ENCODE results near the gene UNC13C.

Gene UNC13C

DNA sequence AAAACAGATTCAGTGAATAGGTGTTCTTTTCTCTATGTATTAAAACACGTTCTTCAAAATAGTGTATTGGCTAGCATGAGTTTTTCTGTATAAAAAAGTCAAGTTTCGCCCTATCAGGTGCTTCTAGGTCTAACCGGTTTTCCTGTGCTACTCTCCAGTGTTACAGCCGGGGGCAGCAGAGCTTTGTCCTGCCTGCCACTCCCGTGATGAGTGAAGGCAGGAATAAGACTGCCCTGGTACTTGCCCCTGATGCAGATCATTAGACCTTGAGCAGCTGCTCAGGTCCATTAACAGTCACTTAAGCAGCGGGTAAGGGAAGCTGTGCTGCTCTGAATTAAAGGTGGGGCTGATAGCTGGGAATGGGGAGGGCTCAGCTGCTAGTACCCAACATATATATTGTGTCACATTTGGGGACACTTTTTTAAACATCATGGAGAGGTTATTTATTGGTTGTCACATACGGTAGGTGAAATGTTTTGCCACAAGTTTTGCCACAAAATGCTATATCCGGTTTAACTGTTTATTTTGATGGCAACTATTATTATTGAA lies 1.3 kb upstream of the UNC13C start:
- no peaks in the 10 kb centered on the region for H3K4me1 ChIP-seq
- peaks cover 0 to 14% (median 0%) of the 10 kb centered on the region in 11 experiments; a peak in 5 of 22 replicates for H3K9me3 ChIP-seq (replicated peaks in 1 of 11)
- TF ChIP-seq Cebpa-rat (IDR thresholded peaks at IDR 0.05) = no peak
- no peak overlapping the region for H3K4me2 ChIP-seq
- peaks cover 0 to 4% (median 0%) of the 10 kb centered on the region in 11 experiments; a peak in 4 of 22 replicates for H3K27me3 ChIP-seq
- H3K9ac ChIP-seq = no peak overlapping the region
- no peak overlapping the region for H3K4me3 ChIP-seq
- H3K36me3 ChIP-seq = no peaks in the 10 kb centered on the region
- H4K20me1 ChIP-seq = no peaks in the 10 kb centered on the region
- no peak overlapping the region for H3K27ac ChIP-seq

DNA sequence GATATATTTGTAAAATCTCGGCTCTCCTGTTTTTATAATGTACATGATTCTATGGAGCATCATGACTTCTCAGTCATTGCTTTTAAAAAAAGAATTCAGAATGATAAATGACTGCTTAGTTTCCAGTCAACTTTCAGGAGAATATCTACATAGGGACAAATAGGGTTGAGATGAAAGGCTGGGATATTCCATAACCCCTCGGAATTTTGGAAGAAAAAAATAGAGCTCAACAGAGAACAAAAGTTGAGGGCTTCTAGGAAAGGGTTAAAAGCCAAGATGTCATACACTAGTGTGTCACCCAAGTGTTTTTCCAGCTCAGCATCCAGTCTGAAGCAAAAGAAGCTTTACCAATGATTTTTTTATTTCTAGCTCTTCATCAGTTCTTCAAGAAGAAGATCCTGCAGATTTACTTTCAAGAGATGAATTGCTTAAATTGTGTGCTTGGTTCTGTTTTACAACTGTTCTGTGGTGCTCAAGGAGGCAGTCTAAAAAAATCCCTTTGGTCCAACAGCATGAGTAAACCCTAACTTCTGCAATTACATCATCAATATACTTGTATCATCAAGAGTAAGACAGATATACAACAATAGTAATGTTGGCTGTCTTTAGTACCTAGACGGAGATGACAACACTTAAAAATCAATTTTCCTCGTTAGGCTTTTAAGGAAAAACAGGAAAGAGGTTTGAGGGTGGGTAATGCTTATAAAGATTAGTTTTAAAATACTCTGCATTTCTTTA lies 979 bp downstream of the UNC13C start:
- H3K27ac ChIP-seq = no peak overlapping the region
- H3K27me3 ChIP-seq = peaks cover 0 to 4% (median 0%) of the 10 kb centered on the region in 11 experiments; a peak in 4 of 22 replicates

DNA sequence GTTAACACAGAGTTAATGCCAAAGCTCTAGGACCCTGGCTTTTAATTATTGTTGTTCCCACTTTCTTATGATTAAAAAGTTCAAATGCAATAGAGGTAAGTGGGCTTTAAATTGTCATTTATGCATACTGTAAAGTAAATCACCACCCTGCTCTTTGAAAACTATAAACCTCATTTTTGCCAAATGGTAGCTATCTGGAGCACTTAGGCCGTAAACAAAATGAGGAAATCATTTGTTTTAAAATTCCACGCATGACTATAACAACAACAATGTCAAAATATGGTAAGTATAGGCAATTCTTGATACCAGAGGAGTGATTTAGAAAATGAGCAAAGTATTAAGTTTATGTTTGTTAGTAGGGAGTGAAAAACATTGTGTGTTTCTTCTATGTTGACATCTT lies 1.8 kb downstream of the UNC13C start:
- Histone ChIP-seq H3K9ac (no peak overlapping the region), H3K4me2 (no peak overlapping the region), H3K36me3 (no peaks in the 10 kb centered on the region), H3K4me1 (no peaks in the 10 kb centered on the region), H3K27me3 (peaks cover 0 to 4% (median 0%) of the 10 kb centered on the region in 11 experiments; a peak in 4 of 22 replicates), H3K4me3 (no peak overlapping the region), H3K9me3 (replicated peaks in 1 of 11) (peaks cover 0 to 4% (median 0%) of the 10 kb centered on the region in 11 experiments; a peak in 3 of 22 replicates), H3K27ac (no peak overlapping the region), H4K20me1 (no peaks in the 10 kb centered on the region)
- no peak for TF ChIP-seq Cebpa-rat (IDR thresholded peaks at IDR 0.05)

More for the DNA sequence above, 979 bp downstream of the UNC13C start:
- H3K4me3 ChIP-seq = no peak overlapping the region
- H3K9me3 ChIP-seq (replicated peaks in 1 of 11) = peaks cover 0 to 12% (median 0%) of the 10 kb centered on the region in 11 experiments; a peak in 5 of 22 replicates
- no peaks in the 10 kb centered on the region for H4K20me1 ChIP-seq
- H3K9ac ChIP-seq = no peak overlapping the region
- no peak for TF ChIP-seq Cebpa-rat (IDR thresholded peaks at IDR 0.05)
- no peaks in the 10 kb centered on the region for H3K4me1 ChIP-seq
- no peaks in the 10 kb centered on the region for H3K36me3 ChIP-seq
- H3K4me2 ChIP-seq = no peak overlapping the region

DNA sequence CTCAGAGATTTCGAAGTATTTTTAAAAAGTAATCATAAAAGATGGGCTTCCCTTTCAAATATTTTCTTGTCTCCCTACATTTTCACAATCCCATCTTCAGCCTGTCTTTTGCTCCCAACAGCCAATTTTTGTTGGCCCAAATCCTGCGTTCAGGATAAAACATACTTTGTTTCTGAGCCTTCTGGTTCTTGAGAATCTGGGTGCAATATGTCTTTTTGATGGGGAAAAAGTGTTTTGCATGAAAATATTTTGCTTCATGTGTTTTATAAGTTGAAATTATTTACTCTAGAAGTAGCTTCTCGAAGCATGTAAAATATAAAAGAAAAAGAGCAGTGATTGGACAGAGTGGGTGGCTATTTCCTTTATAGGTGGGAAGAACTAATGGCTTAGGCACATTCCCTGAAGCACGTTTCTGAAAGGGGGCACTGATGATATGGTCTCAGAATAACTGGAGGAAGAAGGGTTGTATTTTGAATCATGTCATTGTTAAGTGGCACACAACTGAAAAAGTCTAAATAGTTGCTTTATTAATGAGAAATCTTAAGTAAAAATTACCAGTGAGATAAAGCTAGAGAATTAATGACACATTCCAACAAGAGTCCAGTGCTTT lies 3.9 kb downstream of the UNC13C start:
- TF ChIP-seq Cebpa-rat (IDR thresholded peaks at IDR 0.05) = no peak
- H3K4me1 ChIP-seq = no peaks in the 10 kb centered on the region

DNA sequence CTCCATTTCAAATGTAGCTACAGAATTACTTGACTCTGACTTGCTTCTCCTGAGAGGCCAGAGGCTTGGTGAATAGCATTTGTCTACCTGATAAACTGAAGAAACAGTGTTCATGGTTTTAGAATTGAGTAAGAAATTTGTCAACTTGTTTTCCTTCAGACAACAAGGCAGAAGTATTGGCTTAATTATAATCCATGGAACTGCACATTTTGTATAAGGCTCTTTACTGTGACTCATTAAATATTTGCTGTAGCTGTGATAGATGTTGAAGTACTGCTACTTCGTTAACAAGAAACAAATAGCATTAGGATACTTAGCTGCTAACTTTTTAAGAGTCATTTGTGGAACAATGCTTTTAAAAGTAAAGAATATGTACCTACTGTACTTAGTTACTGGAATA lies 4.6 kb downstream of the UNC13C start:
- Histone ChIP-seq H3K36me3 (no peaks in the 10 kb centered on the region), H3K27me3 (peaks cover 0 to 4% (median 0%) of the 10 kb centered on the region in 11 experiments; a peak in 4 of 22 replicates), H3K4me1 (no peaks in the 10 kb centered on the region), H4K20me1 (no peaks in the 10 kb centered on the region), H3K9me3 (replicated peaks in 1 of 11) (no peaks in the 10 kb centered on the region), H3K27ac (no peak overlapping the region), H3K4me2 (no peak overlapping the region), H3K4me3 (no peak overlapping the region), H3K9ac (no peak overlapping the region)
- no peak for TF ChIP-seq Cebpa-rat (IDR thresholded peaks at IDR 0.05)

More for the DNA sequence above, 3.9 kb downstream of the UNC13C start:
- Histone ChIP-seq H3K36me3 (no peaks in the 10 kb centered on the region), H3K9ac (no peak overlapping the region), H3K4me3 (no peak overlapping the region), H3K27me3 (peaks cover 0 to 4% (median 0%) of the 10 kb centered on the region in 11 experiments; a peak in 4 of 22 replicates), H3K9me3 (replicated peaks in 1 of 11) (no peaks in the 10 kb centered on the region), H3K27ac (no peak overlapping the region), H4K20me1 (no peaks in the 10 kb centered on the region), H3K4me2 (no peak overlapping the region)

DNA sequence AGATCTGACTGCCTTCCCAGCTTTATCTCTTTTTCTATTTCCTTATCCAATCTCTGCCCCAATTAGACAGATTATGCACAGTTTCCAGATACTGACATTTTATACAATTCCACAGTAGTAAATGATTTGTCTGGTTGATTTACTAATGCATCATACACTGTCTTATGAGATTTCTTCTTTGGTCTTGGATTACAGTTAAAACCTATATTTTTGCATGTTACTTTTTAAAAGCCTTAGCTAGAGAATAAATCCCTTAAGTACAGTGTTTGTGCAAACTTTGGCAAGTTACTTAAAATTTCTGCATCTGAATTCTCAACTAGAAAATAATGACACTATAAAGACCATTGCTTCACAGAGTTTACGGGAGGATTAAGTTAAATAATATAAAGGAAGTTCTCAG lies 6.0 kb downstream of the UNC13C start:
- Histone ChIP-seq H3K27me3 (no peaks in the 10 kb centered on the region; a peak in 1 of 22 replicates), H3K4me2 (no peak overlapping the region), H3K4me3 (no peak overlapping the region), H3K9ac (no peak overlapping the region), H4K20me1 (no peaks in the 10 kb centered on the region), H3K36me3 (no peaks in the 10 kb centered on the region), H3K9me3 (replicated peaks in 1 of 11) (no peaks in the 10 kb centered on the region), H3K4me1 (no peaks in the 10 kb centered on the region), H3K27ac (no peak overlapping the region)
- TF ChIP-seq Cebpa-rat (IDR thresholded peaks at IDR 0.05) = no peak

DNA sequence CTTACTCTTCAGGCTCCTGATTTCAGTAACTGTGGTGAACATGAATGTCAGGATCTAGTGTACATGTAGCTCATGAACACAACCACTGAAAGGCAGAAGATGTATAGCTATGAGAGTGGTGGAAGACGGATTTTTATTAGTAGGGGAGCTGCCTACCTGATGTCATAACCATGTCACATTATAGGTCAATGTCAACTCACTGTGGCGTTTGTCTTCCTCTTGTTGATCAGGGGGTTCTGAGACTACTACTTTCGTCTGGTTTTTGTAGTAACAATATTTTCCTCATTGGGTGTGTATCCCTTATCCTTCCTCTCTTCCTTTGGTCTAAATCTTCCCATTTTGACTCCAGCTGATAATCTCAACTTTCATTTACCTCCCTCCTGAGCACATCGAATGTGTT lies 7.3 kb downstream of the UNC13C start:
- Histone ChIP-seq H4K20me1 (no peaks in the 10 kb centered on the region), H3K4me1 (no peaks in the 10 kb centered on the region)
- no peak for TF ChIP-seq Cebpa-rat (IDR thresholded peaks at IDR 0.05)

DNA sequence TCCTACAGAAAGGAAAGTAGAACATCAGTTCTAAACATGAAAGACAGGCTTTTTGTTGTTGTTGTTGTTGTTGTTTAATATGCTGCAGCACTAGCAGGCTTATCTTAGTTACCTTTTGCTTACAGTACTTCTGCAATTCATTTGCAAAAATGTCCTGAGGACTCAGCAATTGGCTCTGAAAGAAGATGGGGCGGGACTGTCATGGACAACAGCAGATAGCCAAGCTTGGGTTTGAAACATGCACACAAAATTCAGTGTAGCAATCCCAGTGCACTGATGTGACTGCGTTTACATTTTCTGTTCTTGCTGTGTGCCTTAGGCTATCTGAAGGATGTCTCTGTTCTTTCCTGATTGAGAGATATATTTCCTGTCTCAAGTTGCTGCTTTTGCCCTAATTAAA lies 9.2 kb downstream of the UNC13C start:
- peaks cover 0 to 3% (median 0%) of the 10 kb centered on the region in 11 experiments; a peak in 1 of 22 replicates for H3K9me3 ChIP-seq (replicated peaks in 1 of 11)
- H3K27me3 ChIP-seq = no peaks in the 10 kb centered on the region
- H3K4me1 ChIP-seq = no peaks in the 10 kb centered on the region
- no peak overlapping the region for H3K4me3 ChIP-seq
- TF ChIP-seq Cebpa-rat (IDR thresholded peaks at IDR 0.05) = no peak
- H3K4me2 ChIP-seq = no peak overlapping the region
- no peak overlapping the region for H3K9ac ChIP-seq
- no peaks in the 10 kb centered on the region for H3K36me3 ChIP-seq
- no peak overlapping the region for H3K27ac ChIP-seq
- no peaks in the 10 kb centered on the region for H4K20me1 ChIP-seq

More for the DNA sequence above, 7.3 kb downstream of the UNC13C start:
- no peaks in the 10 kb centered on the region for H3K36me3 ChIP-seq
- H3K9me3 ChIP-seq (replicated peaks in 1 of 11) = no peaks in the 10 kb centered on the region
- H3K27ac ChIP-seq = no peak overlapping the region
- H3K4me3 ChIP-seq = no peak overlapping the region
- H3K9ac ChIP-seq = no peak overlapping the region
- no peaks in the 10 kb centered on the region for H3K27me3 ChIP-seq
- H3K4me2 ChIP-seq = no peak overlapping the region

DNA sequence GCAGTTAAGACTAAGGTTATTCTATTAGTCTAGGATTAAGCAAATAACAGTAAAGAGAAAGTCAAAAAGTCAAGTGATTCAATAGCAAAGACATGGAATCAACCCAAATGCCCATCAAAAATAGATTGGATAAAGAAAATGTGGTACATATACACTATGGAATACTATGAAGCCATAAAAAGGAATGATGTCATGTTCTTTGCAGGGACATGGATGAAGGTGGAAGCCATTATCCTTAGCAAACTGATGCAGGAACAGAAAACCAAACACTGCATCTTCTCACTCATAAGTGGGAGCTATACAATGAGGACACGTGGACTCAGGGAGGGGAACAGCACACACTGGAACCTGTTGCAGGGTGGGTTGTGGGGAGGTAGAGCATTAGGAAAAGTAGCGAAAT lies 29.0 kb downstream of the UNC13C start:
- Histone ChIP-seq H3K9ac (no peak overlapping the region), H3K4me1 (no peaks in the 10 kb centered on the region), H3K9me3 (replicated peaks in 1 of 11) (no peaks in the 10 kb centered on the region), H3K4me2 (no peak overlapping the region), H3K27me3 (no peaks in the 10 kb centered on the region), H3K36me3 (no peaks in the 10 kb centered on the region), H3K4me3 (no peak overlapping the region), H3K27ac (no peak overlapping the region), H4K20me1 (no peaks in the 10 kb centered on the region)
- TF ChIP-seq Cebpa-rat (IDR thresholded peaks at IDR 0.05) = no peak
